NCI-H146 (cell line): ENCODE results near the gene SLC43A2.
"Not testable (repeated sequence)": the region's sequence is repeated elsewhere in the genome, so short reads cannot be mapped to it uniquely, and the experiment has no call there.

Experiments used
- DNase-seq: peaks from one replicate; lab custom pipeline; 2025; lab: John Stamatoyannopoulos, UW

Gene SLC43A2

GRCh38 chr17:1627982-1628855 is at the start of gene SLC43A2:
Gene SLC43A2 (minus strand): TSS chr17:1628834. CDS start chr17:1627874, 960 bp downstream.
- peak; percentile 88 for DNase-seq

DNA sequence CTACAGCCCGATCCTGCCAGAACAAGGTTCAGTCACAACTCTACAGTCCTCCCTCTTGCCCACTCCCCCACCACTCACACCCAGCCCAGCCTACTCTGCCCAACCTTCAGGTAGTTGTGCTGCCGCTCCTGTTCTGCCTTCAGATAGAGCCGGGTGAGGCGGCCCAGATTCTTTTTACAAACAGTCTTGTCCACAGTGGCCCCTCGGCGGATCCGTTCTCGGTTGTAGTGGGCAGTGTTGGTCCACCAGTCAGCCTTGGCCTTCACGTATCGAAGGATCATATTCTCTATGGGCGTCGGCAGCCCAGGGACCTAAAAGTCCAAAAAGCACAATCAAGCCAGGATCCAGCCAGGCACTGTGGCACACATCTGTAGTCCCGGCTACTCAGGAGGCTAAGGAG is 47.8 kb upstream of the SLC43A2 start:
- DNase-seq: no peak

DNA sequence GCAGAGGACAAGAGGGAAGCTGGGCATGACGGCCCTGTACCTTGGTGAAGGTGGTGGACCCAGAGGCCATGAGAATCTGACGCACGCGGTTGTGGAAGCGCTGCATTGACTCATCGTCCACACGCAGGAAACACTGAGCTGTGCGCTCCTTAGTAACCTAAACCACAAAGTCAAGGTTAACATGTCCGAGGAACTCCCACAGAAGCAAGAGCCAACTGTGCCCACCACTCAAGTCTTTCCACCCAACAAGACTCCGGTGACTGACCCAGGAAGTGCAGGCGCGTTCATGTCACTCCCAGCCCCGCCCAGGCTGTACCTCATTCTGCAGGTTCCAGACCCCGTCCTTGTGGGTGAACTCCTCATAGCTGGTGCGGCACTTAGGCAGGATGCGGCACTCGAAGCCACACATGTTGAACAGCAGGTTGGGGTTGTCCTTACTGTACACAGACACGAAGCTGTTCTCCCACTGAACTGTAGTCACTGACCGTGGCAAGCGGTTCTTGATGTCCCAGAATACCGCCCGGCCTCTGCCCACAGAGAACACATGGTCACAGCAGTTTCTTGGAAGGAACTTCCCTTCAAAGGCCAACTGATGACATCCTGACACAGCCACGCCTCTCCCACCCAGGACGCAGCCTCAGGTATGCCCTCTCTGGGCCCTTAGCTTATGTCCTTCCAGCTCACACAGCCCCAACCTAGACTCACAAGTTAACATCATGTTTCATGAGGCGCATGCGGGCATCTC is 44.6 kb upstream of the SLC43A2 start:
- no peak for DNase-seq

- DNase-seq: not testable (repeated sequence)
Observed at GRCh38 chr17:1663934-1664333, 35.3 kb upstream of the SLC43A2 start.

DNA sequence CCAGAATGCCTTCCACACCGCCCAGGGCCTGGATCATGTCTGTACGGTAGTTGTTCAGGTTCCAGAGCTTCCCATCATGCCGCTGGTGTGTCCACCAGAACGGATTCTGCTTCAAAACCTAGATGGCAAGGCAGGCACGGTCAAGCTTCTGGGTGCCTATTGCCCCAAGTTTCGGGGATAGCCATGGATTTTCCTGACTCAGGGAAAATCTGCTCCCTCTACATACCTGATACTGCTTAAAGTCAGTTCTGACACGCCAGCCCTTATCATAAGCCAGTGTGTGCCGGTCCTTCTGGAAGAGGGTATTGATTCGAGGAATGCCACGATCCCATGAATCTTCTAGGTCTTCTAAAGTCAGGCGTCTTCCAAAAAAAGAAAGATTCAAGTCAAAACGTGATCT is 32.4 kb upstream of the SLC43A2 start:
- DNase-seq: no peak

DNA sequence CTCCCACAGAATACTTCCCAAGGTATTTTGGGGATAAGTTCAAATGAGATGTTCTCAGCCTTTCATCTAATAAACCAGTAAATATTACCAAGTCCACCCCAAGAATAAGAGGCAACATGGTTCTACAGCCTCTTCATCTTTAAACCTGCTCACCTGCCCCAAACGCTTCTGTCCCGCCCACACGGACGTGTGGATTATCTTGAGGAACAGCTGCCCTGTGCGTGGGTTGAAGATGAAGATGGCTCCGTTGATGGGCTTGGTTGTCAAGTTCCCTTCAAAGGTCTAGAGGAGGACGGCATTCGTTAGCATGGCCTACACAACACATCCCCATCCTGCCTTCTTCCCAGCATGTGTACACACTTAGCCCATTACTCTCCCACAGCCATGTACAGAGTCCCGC is 29.5 kb upstream of the SLC43A2 start:
- DNase-seq: no peak

GRCh38 chr17:1653735-1654134 is 25.1 kb upstream of the SLC43A2 start:
- no peak for DNase-seq

- DNase-seq: not testable (repeated sequence)
Observed at GRCh38 chr17:1652794-1653193, 24.2 kb upstream of the SLC43A2 start.

- no peak for DNase-seq
Observed at GRCh38 chr17:1651559-1651844, 22.9 kb upstream of the SLC43A2 start.

DNA sequence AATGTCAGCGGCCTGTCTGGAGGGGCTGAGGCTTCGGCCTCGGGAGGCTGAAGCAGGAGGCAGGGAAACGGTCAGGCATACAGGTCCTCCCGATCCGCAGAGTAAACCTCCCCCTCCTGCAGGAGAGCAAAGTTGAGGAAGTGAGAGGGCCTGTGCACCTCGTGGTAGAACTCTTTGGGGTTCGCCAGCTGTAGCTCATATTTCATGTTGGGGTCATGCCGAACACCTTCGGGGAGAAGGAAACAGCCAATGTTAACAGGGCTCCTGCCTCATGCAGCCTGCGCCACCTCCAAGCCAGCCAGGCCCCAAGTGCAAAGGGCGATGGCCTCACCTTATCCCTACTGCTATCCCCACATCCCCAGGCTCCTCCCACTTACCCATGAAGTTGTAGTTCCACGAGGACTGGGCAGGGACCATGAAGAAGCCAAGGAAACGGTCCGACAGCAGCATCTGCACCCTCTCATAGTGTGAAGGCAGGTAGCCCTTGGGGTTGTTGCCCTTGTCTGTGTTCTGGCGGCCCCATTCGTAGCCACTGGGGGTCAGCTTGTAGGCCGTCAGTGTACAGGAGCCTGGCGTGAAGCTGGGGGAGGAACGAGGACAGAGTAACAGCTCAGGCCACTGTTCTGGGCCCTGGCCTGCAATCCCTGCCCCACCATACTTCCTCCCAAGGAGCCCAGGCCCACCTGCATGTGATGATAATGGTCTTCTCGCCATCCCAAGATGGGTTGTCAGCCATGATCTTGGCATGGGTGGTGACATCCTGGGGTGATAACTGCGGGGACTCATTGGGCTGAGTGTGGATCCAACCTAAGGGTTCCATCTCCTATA is 22.3 kb upstream of the SLC43A2 start:
- DNase-seq: no peak

DNA sequence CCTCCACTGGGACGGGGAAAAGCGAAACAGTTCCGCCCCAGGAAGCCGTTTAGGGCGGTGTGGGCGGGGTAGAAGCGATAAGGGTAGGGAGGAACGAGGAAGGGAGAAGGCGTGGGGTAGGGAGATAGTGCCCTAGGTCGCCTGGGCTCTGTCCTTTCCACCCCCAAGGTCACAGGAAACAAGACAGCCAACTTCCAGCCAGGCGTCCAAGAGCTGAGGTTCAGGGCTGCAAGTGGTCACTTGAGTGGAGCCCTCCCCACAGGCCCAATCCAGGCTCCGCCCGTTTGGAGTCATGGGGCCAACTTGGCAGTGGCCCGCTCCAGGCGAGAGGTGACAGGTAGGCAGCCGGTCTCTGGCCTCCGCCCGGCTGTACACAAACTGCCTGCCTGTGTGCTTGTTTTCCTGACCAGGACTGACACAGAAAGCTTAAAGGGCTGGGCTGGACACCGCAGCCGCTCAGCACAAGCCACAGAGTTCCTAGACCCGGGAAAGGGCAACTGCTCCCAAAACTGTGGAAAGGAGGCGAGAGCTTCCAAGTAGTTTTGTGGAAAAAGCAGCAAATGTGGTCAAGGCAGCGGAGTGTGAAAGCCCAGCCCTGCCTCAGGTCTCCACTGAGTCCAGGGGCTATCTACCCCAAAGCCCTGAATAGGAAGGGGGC is 21.3 kb upstream of the SLC43A2 start, which contains the start of gene RILP:
TSS of gene RILP (minus strand) at position 23 of the 658 bp plus-strand sequence. CDS start 62 bp downstream, outside the sequence.
- no peak for DNase-seq

GRCh38 chr17:1648963-1649843 is 20.6 kb upstream of the SLC43A2 start:
- DNase-seq: peak; percentile 92

- DNase-seq: peak; percentile 51
Observed at GRCh38 chr17:1648173-1648962, 19.7 kb upstream of the SLC43A2 start.

DNA sequence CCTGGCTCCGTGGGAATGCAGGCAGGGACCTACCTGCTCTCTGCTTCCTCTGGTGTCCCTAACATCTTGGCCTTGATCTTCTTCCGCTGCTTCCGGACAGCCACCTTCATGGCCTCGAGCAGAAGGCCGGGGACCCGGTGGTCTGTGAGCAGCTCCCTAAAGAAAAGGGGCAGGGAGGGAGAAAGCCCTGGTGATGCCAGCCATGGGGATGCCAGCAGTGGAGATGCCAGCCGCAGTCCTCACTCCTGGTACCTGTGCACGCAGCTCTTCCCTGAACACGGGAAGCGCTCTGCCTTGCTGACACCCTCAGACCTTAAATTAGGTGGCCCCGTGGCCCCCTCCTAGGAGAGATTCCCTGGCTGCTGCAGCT is 19.2 kb upstream of the SLC43A2 start:
- no peak for DNase-seq

GRCh38 chr17:1646199-1646875 is 17.7 kb upstream of the SLC43A2 start:
- DNase-seq: no peak

GRCh38 chr17:1645207-1646171 is 16.9 kb upstream of the SLC43A2 start, which contains the start of gene SCARF1:
Gene SCARF1 (minus strand): TSS chr17:1645732. CDS start chr17:1645697, 35 bp downstream.
- DNase-seq: no peak

DNA sequence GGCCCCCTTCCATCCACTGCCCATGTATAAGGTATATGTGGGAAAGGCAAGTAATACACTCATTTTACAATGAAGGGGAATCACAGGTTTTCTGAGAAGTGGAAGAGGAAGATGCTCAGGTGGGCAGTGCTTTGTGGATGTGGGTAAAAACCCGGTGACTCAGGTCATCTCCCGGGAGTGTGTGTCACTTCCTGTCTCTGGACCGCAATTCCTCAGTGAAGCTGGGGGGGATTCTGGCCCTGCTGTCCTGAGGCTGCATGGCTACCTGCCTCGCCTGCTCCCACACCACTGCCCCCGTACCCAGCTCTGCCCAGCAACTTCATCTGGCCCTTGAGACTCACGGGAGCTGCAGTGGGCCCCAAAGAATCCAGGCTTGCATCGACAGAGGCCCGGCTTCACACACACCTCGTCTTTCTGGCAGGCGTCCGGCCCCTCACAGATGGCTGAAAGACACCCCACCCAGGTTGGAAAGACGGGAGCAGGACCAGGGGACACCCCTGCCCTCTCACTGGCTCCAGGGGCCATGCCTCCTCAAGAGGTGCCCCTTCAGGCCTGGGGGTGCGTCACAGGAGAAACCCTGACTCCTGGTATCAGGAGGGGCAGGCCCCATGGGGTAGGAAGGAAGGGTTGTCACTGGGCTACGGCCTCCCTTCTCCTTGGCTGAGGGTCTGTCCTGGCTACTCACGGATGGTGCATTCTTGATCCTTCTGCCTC is 16.0 kb upstream of the SLC43A2 start:
- no peak for DNase-seq
